Stimulated activated CD8-positive, alpha-beta memory T cell treated with anti-CD3 and anti-CD28 coated beads, Interleukin-15, amount 100 ng/mL, for 1 hour (primary cell): Measurements from ENCODE around the gene TP53AIP1.
"Not testable (repeated sequence)": the region's sequence is repeated elsewhere in the genome, so short reads cannot be mapped to it uniquely, and the experiment has no call there.

Experiments used
- DNase-seq: peaks from one replicate; pipeline ENCODE4 v3.0.0-alpha.2; 2020; ENCODE audit warnings: low read depth

TP53AIP1 gene

GRCh38 chr11:128925250-128925600, 17.4 kb downstream of the TP53AIP1 start:
- DNase-seq: no peak

- no peak for DNase-seq
Measured at GRCh38 chr11:128924510-128925249, 18.0 kb downstream of the TP53AIP1 start.

- DNase-seq: no peak
Measured at GRCh38 chr11:128924104-128924503, 18.6 kb downstream of the TP53AIP1 start.

- no peak for DNase-seq
Measured at GRCh38 chr11:128921793-128922192, 20.9 kb downstream of the TP53AIP1 start.

DNA sequence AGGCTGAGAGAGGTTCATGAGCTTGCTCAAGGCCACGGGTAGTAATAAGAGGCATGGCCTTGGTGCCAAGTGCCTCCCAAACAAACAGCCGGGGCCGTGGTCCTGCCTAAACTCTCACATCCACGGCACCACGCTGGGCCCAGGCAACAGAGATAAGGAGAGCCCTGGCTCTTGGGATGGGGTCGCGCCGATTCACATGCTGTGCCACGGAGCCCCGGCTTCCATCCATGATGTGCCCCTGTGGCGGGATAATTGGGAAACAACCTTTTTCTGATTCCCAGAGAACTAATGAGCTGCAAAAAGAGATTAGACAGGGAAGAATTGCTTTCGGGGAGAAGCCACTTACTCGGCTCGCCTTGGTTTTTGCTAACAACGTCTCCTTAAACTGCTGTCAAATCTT, 22.0 kb downstream of the TP53AIP1 start:
- no peak for DNase-seq

DNA sequence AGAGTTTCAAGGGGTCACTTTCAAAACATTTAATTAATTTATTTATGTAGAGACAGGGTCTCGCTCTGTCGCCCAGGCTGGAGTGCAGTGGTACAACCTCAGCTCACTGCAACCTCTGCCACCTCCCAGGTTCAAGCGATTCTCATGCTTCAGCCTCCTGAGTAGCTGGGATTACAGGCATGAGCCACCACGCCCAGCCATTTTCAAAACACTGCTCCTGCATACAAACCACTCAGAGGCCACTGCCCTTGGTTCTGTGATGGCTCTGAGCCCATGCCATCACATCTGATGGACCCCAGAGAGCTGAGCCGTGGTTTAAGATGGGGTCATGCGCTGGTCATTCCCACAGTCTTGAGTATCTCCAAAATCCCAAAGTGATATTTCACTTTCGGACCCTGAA, 23.0 kb downstream of the TP53AIP1 start:
- DNase-seq: not testable (repeated sequence)

GRCh38 chr11:128919216-128919615, 23.5 kb downstream of the TP53AIP1 start:
- DNase-seq: no peak

DNA sequence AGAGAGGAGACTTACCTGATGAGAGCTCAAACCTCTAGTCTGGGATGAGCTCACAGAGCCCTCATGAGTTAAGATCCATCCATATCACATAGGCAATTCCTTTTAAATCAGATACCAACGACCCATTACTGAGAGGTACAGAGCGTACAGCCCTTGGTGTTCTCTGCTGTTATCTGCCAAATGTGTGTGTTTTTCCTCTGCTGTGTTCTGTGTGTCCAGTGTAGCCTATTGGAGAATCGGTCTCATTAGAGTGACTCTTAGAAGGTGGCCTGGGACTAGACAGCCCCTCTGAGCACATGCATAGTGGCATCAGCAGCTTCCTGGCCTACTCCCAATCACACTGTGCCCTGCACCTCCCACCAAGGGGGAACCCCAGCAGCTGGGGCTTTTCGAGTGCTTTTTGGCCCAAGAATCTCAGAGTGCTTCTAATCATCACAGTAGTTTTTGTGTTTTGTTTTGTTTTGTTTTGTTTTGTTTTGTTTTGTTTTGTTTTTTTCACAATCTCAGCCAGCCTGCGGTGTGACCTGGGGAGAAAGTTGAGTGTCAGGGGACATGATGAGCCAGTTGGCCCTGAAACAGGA, 25.4 kb downstream of the TP53AIP1 start:
- no peak for DNase-seq

DNA sequence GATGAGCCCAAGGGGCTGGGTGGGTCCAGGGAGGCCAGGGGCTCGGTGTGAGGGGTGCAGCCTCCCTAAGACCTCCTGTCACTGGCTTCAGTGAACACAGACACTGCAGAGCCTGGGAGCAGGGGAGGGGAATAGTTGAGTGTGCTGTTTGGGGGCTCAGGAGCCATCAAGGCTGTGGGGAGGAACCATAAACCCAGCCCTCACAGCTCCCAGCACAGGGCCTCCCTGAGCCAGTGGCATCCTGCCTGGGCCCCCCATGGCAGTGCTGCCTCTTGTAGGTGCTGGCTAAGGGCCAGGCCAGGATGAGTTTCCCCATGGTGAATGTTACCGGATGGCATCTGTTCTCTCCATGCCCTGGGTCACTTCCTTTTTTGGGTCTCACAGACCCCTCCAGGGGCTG, 26.0 kb downstream of the TP53AIP1 start:
- no peak for DNase-seq

- no peak for DNase-seq
Measured at GRCh38 chr11:128916037-128916572, 26.6 kb downstream of the TP53AIP1 start.

DNA sequence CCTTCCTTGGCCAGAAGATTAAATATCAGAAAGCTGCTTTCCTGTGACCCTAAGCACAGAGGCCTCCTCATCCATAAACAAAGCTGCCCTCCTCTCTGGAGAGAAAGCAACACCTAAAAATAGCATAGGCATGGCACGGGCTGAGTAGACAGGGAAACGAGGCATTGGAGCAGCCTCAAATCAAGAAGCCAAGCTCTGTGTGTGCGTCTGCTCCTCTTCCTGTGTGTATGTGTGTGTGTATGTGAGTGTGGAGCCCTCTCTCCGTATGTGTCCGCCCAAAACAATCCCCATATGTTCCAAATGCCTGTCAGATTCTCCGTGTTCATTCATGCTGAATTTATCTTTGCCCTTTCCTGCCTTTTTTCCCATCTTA, 27.5 kb downstream of the TP53AIP1 start:
- no peak for DNase-seq

- DNase-seq: no peak
Measured at GRCh38 chr11:128914216-128915148, 28.2 kb downstream of the TP53AIP1 start.

DNA sequence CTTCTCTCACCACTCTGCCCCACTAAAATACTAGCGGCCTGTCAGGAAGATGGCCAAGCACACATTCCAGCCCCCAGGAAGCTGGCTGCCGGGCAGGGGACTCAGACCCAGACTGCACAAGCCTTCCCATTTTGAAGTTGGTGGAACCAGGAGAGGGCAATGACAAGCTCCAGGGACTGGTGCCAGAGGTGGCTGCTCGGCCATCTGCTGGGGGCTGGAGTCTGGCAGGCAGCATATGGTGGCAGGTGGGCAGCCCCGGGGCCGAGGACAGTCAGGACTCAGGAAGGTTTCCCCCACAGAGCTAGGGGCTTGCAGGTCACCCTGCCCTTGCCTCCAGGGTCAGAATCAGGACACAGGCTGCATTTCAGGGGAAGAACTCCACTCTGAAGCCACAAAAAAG, 28.9 kb downstream of the TP53AIP1 start:
- DNase-seq: no peak

DNA sequence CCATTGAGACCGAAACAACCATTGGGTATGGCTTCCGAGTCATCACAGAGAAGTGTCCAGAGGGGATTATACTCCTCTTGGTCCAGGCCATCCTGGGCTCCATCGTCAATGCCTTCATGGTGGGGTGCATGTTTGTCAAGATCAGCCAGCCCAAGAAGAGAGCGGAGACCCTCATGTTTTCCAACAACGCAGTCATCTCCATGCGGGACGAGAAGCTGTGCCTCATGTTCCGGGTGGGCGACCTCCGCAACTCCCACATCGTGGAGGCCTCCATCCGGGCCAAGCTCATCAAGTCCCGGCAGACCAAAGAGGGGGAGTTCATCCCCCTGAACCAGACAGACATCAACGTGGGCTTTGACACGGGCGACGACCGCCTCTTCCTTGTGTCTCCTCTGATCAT, 31.0 kb downstream of the TP53AIP1 start:
- no peak for DNase-seq

GRCh38 chr11:128911239-128911638, 31.4 kb downstream of the TP53AIP1 start:
- no peak for DNase-seq

GRCh38 chr11:128910576-128910975, 32.1 kb downstream of the TP53AIP1 start:
- no peak for DNase-seq

GRCh38 chr11:128909438-128910125, 33.1 kb downstream of the TP53AIP1 start:
- DNase-seq: no peak

DNA sequence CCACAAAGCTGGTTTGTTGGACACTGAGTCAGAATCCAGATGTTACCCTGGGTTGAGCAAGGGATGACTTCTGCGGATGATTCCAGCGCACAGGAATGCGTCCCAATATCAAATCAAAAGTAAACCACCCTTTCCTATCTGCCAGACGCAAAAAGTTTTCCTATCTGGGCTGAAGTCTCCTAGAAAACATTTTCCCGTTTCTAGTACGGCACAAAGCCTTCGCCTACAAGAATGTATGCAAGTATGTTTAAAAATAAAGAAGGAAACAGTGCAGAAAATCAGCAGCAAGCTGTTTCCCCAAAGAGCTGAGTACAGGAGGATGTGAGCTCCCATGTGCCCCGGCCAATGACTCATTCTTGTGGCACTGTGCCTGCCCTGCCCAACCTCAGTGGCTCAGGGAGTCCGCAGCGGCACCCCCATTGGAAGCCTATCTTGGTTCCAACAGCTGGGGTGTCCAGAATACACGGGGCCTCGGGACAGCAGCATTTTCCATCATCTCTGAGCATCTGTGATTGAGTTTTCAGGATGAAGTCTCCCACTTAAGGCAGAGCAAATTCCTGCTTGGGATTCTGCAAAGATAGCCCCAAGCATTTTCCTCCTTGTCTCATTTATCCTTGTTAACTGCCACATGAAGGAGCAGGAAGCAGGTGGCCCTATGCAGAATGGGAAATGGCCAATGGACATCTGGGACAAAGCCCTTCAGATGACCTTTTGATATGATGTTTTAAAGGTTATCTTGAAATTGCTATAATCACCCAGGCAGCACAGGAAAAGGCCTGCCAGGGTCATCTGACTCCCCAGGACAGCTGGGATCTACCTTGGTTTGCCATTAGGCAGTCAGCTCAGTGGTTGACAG, 34.1 kb downstream of the TP53AIP1 start:
- no peak for DNase-seq

- no peak for DNase-seq
Measured at GRCh38 chr11:128907585-128907984, 35.1 kb downstream of the TP53AIP1 start.

DNA sequence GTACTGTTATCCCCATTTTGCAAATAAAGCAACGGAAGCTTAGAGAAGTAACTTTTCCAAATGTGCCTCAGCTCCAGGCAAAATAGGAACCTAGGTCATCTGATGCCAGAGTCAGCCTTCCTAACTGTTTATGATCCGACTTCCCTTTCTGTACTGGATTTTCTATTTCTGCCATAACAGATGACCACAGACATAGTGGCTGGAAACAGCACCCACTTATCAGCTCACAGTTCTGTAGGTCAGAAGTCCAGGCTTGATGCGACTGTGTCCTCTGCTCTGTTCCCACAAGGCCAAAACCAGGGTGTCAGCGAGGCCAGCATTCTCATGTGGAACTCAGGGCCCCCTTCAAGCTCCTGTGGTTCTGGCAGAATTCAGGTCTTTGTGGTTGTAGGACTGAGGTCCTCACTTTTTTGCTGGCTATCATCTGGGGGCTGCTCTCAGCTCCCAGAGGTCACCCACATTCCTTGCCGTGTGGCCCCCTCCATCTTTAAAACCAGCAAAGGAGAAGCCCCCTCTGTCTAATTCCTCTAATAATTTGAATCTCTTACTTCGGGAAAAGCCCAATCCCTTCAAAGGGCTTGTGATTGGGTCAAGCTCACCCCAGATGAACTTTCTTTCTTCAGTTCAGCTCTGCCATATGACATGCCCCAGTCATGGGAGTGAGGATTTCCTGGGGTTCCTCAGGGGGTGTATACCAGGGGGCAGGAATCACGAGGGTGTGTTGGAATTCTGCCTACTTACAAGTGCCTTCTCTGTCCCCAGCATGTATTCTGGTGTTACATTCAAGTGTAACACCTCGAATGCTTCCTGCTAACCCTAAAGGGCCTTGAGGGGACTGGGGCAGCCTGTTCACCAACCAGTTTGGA, 36.3 kb downstream of the TP53AIP1 start:
- no peak for DNase-seq
